HUDEP-2 (cell line): ENCODE measurements around the gene SERPINA5.

ENCODE experiments used
- DNase-seq, 76 experiments: peaks; one replicate each; lab custom pipeline; 2025; ENCODE audit not compliant: unreplicated experiment in 76 of 76; lab: John Stamatoyannopoulos, UW

The SERPINA5 gene

DNA sequence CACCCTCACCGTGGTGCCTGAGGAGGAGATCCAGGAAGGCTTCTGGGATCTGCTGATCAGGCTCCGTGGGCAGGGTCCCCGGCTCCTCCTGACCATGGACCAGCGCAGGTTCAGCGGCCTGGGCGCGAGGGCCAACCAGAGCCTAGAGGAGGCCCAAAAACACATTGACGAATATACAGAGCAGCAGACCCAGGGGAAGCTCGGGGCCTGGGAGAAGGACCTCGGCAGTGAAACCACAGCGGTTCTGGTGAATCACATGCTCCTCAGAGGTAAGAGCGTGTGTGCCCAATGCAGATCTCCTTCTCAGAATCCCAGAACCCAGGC is 60.4 kb downstream of the SERPINA5 start:
- no peak for DNase-seq
